HG02571 (cell line): ENCODE data around the gene MMUT.
A peak's percentile ranks its signal among the peaks of the same experiment; 100 is the strongest.
"Not testable (repeated sequence)": the region's sequence is repeated elsewhere in the genome, so short reads cannot be mapped to it uniquely, and the experiment has no call there.

Experiments used
- ATAC-seq: cut with Tn5 transposase; IDR thresholded peaks from one replicate; pipeline ENCODE4 v1.9.1; 2021; ENCODE audit warnings: mild to moderate bottlenecking, moderate library complexity; ENCODE audit not compliant: unreplicated experiment

The MMUT gene

GRCh38 chr6:49462927-49463611, at the start of gene MMUT, which contains the start of gene CENPQ:
MMUT (minus strand) TSS chr6:49463253; CDS start chr6:49459466, 3,787 bp downstream.
CENPQ (plus strand) TSS chr6:49463370; CDS start chr6:49470177, 6,807 bp downstream.
- peak; percentile 99 for ATAC-seq

- ATAC-seq, result no peak
Observed at GRCh38 chr6:49509342-49509741, 46.3 kb upstream of the MMUT start.

- ATAC-seq, result no peak
Observed at GRCh38 chr6:49506569-49507111, 43.6 kb upstream of the MMUT start.

GRCh38 chr6:49504666-49505065, 41.6 kb upstream of the MMUT start:
- no peak for ATAC-seq

GRCh38 chr6:49499623-49500022, 36.6 kb upstream of the MMUT start, which contains the start of gene GLYATL3:
GLYATL3 (plus strand) TSS chr6:49499923; CDS start chr6:49511991, 12,068 bp downstream.
- no peak for ATAC-seq

- no peak for ATAC-seq
Observed at GRCh38 chr6:49499126-49499525, 36.1 kb upstream of the MMUT start.

- ATAC-seq, result no peak
Observed at GRCh38 chr6:49497304-49497703, 34.3 kb upstream of the MMUT start.

- ATAC-seq, result no peak
Observed at GRCh38 chr6:49490633-49491032, 27.6 kb upstream of the MMUT start.

GRCh38 chr6:49483380-49483779, 20.3 kb upstream of the MMUT start:
- not testable (repeated sequence) for ATAC-seq

- not testable (repeated sequence) for ATAC-seq
Observed at GRCh38 chr6:49481846-49482245, 18.8 kb upstream of the MMUT start.

GRCh38 chr6:49479308-49479970, 16.4 kb upstream of the MMUT start:
- no peak for ATAC-seq

GRCh38 chr6:49476564-49476963, 13.5 kb upstream of the MMUT start:
- ATAC-seq, result not testable (repeated sequence)

- ATAC-seq, result no peak
Observed at GRCh38 chr6:49468042-49468441, 5.0 kb upstream of the MMUT start.

GRCh38 chr6:49464691-49465090, 1.6 kb upstream of the MMUT start:
- ATAC-seq, result no peak

- ATAC-seq, result peak; percentile 3
Observed at GRCh38 chr6:49463612-49463967, 537 bp upstream of the MMUT start.

GRCh38 chr6:49462599-49462926, 490 bp downstream of the MMUT start:
- ATAC-seq, result peak; percentile 9

GRCh38 chr6:49462071-49462470, 982 bp downstream of the MMUT start:
- ATAC-seq, result no peak

- no peak for ATAC-seq
Observed at GRCh38 chr6:49457771-49458170, 5.3 kb downstream of the MMUT start.

- ATAC-seq, result peak; percentile 74
Observed at GRCh38 chr6:49454787-49455709, 8.0 kb downstream of the MMUT start.

GRCh38 chr6:49453221-49453620, 9.8 kb downstream of the MMUT start:
- no peak for ATAC-seq

- ATAC-seq, result no peak
Observed at GRCh38 chr6:49430866-49431265, 32.2 kb downstream of the MMUT start.
